GM13977 (cell line): ENCODE measurements around the gene SLC25A22.

Experiments
- DNase-seq: peaks from one replicate; pipeline ENCODE4 v3.0.0; 2012; ENCODE audit warnings: low spot score
- CTCF ChIP-seq: IDR thresholded peaks from 2 replicates; pipeline ENCODE4 v1.5.1; 2012; ENCODE audit warnings: mild to moderate bottlenecking, control low read depth; ENCODE audit not compliant: insufficient read depth; ENCODE audit errors: extremely low read depth, missing control alignments
- in situ Hi-C: fragments of 300-500 bp; cut with MboI; formaldehyde crosslinking; loops from one replicate; pipeline ENCODE4 v1.12.0; 2022; ENCODE audit warnings: low sequenced_read_pairs, low pct_unique_long_range_greater_than_20kb, mixed read lengths, inconsistent platforms; ENCODE audit not compliant: unreplicated experiment

The SLC25A22 gene

GRCh38 chr11:770642-771616 lies 27.2 kb downstream of the SLC25A22 start:
- in situ Hi-C loops, result no loop called here
- DNase-seq, result no peak
- TF ChIP-seq CTCF, result no peak

GRCh38 chr11:769887-770641 lies 28.0 kb downstream of the SLC25A22 start:
- in situ Hi-C loops, result no loop called here
- no peak for TF ChIP-seq CTCF
- DNase-seq, result no peak

- TF ChIP-seq CTCF, result no peak
- in situ Hi-C loops, result no loop called here
- DNase-seq, result no peak
These were observed 30.8 kb downstream of the SLC25A22 start for GRCh38 chr11:767238-767637.

- no peak for DNase-seq
- in situ Hi-C loops, result no loop called here
- TF ChIP-seq CTCF, result no peak
These were observed 31.2 kb downstream of the SLC25A22 start for GRCh38 chr11:766936-767210.

GRCh38 chr11:766106-766935 lies 31.8 kb downstream of the SLC25A22 start:
- in situ Hi-C loops, result no loop called here
- TF ChIP-seq CTCF, result no peak
- no peak for DNase-seq

- no peak for TF ChIP-seq CTCF
- in situ Hi-C loops, result no loop called here
- no peak for DNase-seq
These were observed 32.3 kb downstream of the SLC25A22 start for GRCh38 chr11:765802-766091.
